Measurements from ENCODE around the gene C2CD4C.
"Not testable (repeated sequence)": the region's sequence is repeated elsewhere in the genome, so short reads cannot be mapped to it uniquely, and the experiment has no call there.

C2CD4C gene, protein sequence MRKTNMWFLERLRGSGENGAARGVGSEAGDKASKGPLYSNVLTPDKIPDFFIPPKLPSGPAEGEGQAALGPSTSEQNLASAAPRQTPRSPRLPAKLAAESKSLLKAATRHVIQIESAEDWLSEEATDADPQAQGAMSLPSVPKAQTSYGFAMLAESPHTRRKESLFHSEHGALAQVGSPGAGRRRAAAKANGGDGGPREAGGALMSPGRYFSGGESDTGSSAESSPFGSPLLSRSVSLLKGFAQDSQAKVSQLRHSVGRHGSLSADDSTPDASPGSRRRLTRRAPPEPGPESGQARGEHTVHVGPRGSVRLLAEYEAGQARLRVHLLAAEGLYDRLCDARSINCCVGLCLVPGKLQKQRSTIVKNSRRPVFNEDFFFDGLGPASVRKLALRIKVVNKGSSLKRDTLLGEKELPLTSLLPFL

DNA sequence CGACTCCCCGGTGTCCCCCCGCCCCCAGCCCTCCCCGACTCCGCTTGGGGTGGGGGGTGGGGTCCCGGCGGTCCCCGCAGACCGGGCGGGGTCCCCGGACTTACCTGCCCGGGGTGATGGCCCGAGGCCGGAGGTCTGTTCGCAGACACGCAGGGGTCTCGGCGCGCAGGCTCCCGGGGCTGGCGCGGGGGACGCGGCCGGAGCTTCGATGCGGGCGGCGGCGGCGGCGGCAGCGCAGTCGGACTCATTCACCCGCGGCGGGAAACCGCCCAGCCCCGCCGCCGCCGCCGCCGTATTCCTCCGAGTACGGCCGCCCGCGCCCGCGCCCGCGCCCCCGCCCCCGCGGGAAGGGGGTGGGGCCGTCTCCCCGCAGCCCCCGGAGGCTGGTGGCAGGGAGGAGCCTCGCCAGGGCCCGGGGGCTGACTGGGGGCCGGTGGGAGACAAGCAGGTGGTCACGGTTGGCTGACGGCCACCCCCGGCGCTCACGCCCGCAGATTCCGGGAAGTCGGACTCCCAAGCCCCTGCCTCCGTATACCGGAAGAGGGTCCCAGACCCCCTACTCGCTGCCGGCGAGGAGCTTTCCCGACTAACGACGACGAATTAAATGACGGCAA is at the start of gene C2CD4C:
C2CD4C (minus strand) TSS at position 246 of the 614 bp plus-strand sequence. CDS start 786 bp downstream, outside the sequence.
- no peak for DNase-seq

DNA sequence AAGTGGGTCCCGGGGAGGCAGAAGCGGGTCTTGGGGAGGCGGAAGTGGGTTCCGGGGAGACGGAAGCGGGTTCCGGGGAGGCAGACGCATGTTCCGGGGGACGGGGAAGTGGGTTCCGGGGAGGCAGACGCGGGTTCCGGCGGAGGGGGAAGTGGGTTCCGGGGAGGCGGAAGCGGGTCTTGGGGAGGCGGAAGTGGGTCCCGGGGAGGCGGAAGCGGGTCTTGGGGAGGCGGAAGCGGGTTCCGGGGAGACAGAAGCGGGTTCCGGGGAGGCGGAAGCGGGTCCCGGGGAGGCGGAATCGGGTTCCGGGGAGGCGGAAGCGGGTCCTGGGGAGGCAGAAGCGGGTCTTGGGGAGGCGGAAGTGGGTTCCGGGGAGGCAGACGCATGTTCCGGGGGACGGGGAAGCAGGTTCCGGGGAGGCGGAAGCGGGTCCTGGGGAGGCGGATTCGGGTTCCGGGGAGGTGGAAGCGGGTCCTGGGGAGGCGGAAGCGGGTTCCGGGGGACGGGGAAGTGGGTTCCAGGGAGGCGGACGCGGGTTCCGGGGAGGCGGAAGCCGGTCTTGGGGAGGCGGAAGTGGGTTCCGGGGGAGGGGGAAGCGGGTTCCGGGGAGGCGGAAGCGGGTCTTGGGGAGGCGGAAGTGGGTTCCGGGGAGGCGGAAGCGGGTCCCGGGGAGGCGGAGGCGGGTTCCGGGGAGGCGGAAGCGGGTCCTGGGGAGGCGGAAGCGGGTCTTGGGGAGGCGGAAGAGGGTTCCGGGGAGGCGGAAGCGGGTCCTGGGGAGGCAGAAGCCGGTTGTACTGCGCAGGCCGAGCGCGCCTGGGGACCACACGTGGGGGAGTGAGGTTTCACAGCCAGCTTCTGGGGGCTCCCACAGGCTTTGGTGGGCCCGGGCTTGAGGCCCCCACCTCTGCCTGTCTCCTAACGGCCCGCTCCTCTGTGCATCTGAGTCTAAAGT is 49.4 kb upstream of the C2CD4C start:
- no peak for DNase-seq

DNA sequence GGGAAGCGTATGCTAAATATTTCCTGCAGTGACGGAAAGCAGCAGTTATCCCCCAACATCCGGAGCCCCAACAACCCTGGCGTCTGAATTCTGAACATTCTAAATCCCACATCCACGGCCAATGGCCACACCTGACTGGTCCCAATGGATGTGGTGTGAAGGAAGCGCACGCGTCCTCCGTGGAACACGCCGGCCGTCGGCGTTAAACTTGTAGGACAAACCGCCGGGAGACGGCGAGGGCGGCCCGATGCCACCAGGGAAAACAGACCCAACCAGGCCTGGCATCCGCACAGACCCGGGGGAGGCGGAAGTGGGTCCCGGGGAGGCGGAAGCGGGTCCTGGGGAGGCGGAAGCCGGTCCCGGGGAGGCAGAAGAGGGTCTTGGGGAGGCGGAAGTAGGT is 48.7 kb upstream of the C2CD4C start:
- no peak for DNase-seq

DNA sequence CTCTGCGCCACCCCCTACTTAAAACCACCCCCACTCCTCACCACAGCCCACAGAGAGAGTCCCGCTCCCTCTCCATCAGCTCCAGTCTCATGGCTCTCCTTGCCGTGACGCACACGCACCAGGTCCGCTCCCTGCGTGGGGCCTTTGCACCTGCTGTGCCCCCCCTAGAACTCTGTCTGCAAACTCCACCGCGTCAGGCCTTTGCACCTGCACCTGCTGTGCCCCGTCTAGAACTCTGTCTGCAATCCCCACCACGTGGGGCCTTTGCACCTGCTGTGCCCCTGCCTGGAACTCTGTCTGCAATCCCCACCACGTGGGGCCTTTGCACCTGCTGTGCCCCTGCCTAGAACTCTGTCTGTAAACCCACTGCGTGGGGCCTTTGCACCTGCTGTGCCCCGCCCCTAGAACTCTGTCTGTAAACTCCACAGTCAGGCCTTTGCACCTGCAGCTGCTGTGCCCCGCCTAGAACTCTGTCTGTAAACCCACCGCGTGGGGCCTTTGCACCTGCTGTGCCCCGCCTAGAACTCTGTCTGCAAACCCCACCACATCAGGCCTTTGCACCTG is 47.7 kb upstream of the C2CD4C start:
- no peak for DNase-seq

DNA sequence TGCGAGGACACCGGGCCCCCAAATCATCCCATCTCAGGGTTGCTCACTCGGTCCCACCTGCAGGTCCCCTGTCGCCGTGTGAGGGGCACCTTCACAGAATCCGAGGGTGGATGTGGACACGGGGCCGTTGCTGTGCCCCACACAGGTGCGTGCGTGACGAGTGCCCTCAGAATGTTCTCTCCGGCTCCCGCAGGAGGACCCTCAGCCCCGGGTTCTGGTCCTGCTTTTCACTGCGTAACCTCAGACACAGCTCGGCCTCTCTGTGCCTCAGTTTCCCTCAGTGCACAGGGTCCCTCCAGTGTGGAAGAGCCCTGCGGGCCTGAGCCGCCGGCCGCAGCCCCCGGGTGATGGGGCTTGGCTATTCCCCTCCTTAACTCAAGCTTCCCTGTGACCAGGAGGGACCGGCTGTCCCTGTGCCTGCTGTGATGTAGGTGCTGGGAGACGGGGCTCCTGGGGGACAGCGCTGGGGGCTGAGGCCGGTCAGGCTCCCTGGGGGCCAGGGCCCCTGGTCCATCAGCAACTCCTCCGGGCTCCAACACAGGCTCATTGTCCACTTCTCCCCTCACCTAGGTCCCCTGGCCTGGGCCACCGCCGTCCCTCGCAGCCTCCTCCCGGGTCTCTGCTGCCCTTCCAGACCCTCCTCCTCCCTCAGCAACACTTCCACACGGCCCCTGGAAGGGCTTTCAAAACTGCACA is 47.1 kb upstream of the C2CD4C start:
- no peak for DNase-seq

DNA sequence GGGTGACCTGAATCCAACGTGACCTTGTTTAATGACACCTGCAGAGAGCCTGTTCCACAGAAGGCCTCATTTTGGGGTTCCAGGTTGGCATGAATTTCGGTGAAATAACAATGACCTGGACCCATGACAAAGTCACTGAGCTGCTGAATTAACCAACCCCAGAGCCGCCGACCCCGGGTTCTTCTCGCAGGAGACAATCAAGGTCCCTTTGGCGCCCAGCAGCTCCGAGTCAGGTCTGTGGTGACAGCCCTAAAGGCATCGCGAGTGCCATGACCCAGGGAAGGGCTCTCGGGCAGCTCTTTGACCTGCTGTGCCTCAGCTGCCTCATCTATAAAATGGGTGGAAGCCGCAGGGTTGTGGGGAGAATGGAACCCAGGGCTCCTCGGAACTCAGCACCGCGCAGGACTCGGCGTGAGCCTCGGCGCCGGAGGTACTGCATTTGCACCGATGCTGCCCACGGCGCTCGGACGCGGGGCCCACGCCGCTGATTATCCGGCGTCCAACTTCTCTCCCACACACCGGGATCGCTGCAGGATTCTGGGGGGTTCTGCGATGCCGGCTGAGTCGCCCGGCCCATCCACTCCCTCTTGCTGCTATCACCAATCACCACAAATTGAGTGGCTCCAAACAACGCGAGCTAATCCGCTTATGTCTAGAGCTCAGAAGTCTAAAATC is 46.2 kb upstream of the C2CD4C start:
- no peak for DNase-seq

GRCh38 chr19:453606-454005 is 44.7 kb upstream of the C2CD4C start:
- no peak for DNase-seq

DNA sequence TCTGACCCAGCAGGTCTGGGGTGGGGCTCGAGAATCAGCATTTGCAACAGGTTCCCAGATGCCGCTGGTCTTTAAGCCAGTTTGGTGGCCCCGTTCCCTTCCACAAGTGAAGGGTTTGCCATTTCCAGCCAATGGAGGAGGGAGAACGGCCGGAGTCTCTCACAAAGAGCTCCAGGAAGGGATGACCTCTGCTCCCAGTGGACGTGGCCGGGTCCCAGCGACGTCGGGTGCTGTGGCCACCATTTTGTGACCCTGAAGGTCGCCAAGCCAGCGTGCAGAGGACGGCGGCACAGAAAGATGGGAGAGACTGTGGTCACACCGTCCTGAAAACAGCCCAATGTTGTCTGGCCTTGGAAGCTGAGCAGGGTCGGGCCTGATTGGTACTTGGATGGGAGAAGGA is 43.9 kb upstream of the C2CD4C start:
- DNase-seq: no peak

DNA sequence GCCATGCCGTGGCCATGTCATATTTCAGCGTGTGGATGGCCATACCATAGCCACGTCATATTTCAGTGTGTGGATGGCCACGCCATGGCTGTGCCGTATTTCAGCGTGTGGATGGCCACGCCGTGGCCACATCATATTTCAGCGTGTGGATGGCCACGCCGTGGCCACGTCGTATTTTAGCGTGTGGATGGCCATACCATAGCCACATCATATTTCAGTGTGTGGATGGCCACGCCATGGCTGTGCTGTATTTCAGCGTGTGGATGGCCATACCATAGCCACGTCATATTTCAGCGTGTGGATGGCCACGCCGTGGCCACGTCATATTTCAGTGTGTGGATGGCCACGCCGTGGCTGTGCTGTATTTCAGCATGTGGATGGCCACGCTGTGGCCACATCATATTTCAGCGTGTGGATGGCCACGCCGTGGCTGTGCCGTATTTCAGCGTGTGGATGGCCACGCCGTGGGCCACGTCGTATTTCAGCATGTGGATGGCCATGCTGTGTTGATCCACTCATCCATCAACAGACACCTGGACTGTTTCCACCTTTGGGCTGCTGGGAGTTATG is 42.0 kb upstream of the C2CD4C start:
- not testable (repeated sequence) for DNase-seq

DNA sequence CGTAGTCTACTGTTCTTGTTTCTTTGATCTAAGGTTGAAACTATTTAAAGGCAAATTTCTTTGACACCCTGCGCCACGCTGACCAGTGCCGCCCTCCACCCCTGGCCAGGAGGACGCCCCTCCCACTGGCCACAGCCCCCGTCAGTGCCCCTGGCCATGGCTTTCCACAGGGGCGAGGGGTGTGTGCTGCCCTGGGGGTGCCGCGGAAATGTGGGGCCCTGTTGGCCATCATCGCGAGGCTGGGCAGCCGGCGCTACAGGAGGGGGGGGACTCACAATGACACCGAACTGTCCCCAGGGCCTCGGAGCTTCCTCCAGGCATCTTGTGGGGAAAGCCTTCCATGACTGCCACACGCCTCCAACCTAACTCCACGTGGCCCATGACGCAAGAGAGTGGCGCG is 41.0 kb upstream of the C2CD4C start:
- no peak for DNase-seq

- no peak for DNase-seq
Measured at GRCh38 chr19:447816-448560, 39.0 kb upstream of the C2CD4C start.

- DNase-seq: no peak
Measured at GRCh38 chr19:447064-447426, 38.1 kb upstream of the C2CD4C start.

DNA sequence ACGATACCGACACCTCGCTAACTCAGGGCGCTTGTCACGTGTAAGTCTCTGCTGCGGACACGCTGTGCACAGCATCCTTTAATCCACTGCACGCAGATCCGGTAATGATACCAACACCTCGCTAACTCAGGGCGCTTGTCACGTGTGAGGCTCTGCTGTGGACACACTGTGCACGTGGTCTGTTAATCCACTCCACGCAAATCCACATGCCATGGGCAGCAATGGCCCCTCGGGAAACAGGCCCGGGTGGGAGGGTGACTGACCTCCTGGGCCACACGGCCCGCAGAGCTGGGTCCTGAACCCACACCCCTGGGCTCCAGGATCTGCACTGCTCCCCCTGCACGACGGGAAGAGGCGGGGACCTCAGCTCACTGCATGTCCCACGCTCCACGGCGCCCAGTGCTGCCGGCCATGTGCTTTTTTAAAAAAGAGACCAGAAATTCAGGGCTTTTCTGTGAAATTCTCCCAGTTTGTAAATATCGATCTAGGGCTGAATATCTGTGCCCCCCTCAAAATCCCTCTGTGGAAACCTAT is 35.8 kb upstream of the C2CD4C start:
- DNase-seq: no peak

DNA sequence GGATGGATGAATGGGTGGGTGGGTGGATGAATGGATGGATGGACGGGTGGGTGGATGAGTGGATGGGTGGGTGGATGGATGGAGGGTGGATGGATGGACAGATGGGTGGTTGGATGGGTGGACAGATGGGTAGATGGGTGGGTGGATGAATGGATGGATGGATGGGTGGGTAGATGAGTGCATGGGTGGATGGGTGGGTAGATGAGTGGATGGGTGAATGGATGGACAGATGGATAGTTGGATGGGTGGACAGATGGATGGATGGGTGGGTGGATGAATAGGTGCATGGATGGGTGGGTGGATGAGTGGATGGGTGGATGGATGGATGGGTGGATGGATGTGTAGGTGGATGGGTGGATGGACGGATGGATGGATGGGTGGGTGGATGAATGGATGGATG is 34.1 kb upstream of the C2CD4C start:
- DNase-seq: no peak

- no peak for DNase-seq
Measured at GRCh38 chr19:442085-442484, 33.1 kb upstream of the C2CD4C start.

DNA sequence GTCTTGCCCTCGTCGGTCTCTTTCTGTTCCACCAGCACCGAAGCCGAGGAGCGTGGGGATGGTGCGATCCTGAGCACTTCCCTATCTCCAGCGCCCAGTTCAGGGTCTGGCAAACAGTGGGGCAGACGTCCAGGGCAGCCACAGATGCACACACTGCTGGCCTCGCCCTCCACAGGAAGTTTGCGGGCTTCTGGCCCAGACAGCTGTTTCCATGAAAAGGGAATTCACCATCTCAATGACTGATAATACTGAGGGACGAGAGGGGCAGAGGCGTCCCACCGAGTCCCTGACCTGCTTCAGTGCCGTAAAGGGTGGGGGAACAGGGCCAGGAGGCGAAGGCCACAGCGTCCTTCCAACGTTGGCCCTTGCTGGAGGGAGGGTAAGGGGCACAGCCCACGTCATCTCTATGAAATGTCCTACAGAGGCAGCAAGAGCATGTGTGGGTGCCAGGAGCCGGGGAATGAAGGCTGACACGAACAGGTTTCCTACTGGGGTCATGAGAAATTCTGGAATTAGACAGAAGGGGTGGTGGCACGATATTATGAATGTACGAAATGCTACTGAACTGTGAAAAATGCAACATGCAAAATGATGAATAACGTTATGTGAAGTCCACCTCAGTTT is 32.4 kb upstream of the C2CD4C start:
- no peak for DNase-seq

DNA sequence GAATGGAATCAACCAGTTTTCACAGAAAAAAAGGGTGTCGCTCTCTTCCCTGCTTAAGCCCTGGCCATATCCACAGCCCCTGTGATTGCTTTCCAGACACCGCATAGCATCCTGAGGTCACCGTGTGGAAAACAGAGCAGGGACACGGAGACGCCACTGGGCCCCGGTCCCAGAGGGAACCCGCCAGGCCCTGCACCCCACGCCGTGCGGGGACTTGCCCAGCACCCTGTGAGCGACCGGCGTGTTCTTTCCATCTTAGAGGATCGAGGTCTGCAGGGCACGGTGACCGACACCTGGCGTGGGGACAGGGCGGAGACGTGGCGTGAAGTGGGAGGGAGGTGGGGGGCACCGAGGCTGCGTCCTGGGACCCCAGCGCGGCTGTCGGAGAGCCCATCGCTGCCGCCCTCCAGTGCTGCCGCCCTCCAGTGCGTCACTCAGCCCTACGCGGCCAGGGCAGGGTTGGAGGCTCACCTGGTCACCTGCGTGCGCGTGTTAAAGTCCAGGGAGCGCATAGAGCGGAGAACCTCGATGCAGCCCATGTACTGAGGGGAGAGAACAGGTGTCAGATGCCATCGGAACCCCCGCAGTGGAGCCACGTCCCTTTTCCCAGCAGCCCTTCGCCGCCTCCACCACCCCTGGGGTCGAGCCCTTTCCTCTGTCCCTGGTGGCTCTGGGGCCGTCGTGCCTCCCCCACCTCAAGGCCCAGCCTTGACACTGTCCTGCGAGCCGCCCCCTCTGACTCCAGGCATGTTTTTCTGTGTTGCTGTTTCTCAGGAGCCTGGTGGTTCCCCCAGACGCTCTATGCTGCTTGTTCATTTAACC is 31.7 kb upstream of the C2CD4C start:
- DNase-seq: no peak

DNA sequence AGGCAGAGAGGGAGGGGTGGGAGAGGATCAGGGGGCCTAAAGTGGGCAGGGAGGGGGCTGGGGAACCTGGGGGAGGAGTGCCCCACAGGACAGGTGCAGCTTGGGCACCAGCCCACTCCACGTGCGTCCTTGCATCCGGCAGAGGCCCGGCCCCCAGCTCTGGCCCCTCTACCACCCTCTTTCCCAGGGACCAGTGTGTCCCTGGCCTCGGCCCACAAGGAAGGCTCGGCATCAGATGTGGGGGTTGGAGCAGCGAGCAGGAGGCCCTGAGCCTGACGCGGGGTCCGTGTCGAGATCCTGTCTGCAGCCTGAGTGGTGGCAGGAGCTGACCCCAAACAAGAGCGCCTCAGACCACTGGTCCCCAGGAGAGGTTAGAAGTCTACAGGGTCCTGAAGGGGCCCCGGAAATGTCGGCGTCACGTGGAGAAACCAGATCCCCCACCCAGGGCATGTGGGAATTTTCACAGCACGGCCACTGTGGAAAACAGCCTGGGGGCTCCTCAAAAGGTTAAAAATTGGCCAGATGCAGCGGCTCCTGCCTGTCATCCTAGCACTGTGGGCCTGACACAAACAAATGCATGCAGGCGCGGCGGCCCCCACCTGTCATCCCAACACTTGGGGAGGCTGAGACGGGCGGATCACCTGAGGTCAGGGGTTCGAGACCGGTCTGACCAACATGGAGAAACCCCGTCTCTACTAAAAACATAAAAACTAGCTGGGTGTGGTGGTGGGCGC is 30.4 kb upstream of the C2CD4C start:
- no peak for DNase-seq

All from NCI-H2171 treated with DMSO at 0.1 percent for 48 hours (cell line).